G401.6 (cell line): ENCODE data around the gene GRM7.

Experiments used
- FAIRE-seq: peaks from 2 replicates; lab custom pipeline; 2012; peaks lifted over from hg19 to GRCh38; lab: Jason Lieb, UNC

GRM7 gene

GRCh38 chr3:7249493-7250076 lies 388.7 kb downstream of the GRM7 start:
- no peak for FAIRE-seq

DNA sequence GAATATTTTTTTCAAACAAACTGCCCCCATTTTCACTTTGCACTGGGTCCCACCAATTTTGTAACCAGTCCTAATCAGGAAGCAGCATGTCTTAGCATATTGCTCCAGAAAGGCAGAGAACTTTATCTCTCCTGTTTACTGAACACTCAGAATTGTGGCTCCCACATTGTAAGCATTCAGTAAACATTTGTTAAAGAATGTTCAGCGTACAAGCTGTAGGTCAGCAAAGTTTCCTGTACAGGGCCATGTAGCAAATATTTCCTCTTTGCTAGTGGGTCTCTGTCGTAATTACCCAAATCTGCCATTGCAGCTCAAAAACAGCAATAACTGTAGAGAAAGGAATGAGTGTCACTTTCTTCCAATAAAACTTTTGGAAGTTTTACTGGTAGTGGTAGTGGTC lies 393.3 kb downstream of the GRM7 start:
- no peak for FAIRE-seq

DNA sequence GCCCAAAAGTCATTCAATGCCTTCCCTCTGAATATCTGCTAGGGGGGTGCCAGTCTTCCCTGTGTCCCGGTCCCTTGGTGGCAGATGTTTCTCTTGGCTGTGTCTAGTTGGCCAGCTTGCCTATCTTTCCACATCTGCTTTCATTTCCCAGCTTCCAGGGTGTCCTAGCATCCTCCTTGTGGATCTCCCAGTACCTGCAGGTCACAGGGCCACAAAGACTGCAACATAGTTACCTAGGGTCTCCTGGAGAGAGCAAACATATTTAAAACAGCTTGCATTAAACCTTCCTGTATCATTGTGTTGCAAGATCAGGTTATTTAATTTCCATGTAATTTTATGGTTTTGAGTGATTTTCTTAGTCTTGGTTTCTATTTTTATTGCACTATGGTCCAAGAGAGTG lies 400.1 kb downstream of the GRM7 start:
- FAIRE-seq = no peak

- no peak for FAIRE-seq
These were observed 402.7 kb downstream of the GRM7 start for GRCh38 chr3:7263347-7264195.

GRCh38 chr3:7264196-7264526 lies 403.2 kb downstream of the GRM7 start:
- FAIRE-seq = no peak

DNA sequence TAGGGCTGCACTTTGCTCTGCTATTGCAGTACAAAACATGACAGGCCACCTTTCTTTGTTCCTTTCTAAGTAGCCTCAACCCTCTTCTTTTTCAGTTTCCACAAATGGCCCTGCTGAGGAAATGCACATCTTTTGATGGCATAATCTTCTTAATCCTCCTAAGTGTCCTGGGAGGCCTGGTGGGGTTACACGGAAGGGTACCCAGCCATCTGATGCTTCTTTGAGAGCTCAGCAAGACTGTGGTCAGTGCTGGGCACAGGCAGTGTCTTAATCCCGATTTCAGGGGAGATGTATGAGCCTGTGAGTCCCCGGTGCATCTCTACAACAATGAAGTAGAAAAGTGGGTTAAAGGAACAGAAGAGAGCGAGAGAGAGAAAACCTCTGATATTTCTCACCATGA lies 404.8 kb downstream of the GRM7 start:
- FAIRE-seq = no peak

DNA sequence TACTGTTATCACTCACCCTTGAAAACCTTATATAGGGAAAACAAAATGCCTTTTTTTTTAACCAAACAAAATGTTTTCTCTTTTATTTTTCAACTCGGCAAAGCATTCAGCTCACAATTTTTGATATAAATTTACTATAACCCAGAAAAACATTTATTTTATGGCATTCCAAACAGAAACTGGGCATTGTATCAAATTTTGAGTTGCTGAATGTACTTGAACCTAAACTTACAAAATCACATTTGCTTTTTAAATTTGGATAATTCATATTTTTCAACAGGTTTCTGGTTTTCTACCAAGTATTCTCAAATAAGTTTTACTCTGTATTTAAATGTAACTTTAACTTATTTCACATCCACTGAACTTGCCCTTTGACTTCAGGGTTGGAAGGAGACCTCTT lies 405.6 kb downstream of the GRM7 start:
- FAIRE-seq = no peak

- no peak for FAIRE-seq
These were observed 409.8 kb downstream of the GRM7 start for GRCh38 chr3:7270731-7271130.

GRCh38 chr3:7271631-7272030 lies 410.7 kb downstream of the GRM7 start:
- no peak for FAIRE-seq

GRCh38 chr3:7272203-7272602 lies 411.3 kb downstream of the GRM7 start:
- FAIRE-seq = no peak

- no peak for FAIRE-seq
These were observed 414.5 kb downstream of the GRM7 start for GRCh38 chr3:7275396-7275795.

DNA sequence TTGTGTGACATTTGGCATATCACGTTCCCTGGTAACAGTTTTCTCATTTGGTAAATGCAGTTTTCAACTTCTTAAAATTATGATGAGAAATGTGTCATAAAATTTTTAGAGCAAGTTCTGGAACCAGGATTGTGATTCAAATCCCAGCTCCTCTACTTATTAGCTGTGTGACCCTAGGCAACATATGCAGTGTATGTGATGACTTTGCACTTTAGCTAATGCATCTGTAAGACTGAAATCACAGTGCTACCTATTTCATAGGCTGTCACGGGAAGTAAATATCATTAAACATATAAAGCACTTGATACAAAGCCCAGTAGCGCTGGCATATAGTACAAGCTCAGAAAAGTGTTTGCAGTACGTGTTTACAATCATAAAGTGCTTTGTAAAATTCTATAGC lies 419.4 kb downstream of the GRM7 start:
- no peak for FAIRE-seq

GRCh38 chr3:7282988-7283387 lies 422.1 kb downstream of the GRM7 start:
- no peak for FAIRE-seq

DNA sequence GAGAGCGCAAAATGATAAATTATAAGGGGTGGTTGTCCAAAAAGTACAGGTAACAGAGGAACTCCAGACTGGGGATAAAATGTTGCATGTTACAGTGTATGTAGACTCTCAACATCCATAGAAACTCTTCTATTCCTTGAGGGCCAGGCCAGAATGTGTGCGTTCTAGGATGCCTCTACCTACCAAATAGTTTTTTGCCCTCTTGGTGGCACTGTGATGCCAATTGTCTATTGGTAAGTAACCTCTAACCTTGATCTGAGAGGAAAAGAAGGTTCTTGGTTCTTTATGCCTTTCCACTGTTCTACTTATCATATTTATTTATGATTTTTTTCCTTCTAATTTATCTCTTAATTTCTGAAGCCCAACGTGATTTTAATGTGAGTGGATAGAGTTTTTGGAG lies 424.6 kb downstream of the GRM7 start:
- FAIRE-seq = no peak

- FAIRE-seq = no peak
These were observed 427.2 kb downstream of the GRM7 start for GRCh38 chr3:7288133-7288532.

GRCh38 chr3:7289121-7289520 lies 428.2 kb downstream of the GRM7 start:
- FAIRE-seq = no peak

DNA sequence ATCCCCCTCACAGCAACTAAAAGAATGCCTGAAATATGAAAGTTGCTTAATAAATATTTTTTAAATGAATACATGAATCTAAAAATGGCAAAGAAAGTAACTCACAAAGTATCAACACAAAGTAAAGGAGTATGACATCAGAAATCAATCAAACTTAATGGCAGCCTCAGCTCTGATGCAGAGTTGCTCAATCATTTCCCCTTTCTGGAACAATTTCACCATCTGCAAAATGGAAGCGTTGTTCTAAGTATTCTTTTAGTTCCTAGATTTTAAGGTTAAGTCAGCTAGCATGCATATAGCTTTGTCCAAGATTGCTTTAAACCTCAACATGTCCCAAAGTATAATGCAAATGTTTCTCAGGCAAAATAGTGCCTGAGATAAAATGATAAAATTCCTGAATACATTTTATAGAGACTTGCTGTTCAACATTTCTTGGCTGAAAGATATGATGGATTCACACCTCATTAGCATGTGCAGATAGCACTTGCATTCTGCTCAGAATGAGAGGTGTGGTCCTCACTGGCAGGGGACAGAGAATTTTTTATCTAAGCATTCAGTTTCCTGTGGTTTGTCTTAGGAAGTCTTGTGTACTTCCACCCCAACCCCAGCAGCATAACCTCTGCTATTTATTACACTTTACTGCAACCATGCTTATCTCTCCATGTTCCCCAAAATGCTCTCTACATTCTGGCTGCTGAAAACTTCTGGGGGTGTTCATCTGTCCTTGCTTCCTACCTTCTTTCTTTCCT lies 429.3 kb downstream of the GRM7 start:
- no peak for FAIRE-seq

DNA sequence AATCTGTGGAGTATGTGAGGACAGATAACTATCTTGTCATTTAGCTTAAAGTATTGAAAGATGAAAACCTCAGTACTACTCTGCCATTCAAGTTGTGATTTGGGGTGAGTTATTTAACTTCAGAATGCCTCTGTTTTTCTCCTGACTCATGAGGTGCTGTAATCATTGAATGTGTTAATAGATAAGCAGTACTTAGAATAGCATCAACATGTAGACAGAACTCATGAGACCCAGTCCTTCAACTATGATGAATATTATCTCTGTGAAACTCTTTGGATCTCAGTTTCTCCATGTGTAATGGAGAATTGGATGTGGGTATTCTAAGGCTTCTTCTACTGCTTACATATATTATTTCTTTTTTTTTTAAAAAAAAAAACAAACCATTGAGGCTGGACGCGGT lies 431.4 kb downstream of the GRM7 start:
- no peak for FAIRE-seq

DNA sequence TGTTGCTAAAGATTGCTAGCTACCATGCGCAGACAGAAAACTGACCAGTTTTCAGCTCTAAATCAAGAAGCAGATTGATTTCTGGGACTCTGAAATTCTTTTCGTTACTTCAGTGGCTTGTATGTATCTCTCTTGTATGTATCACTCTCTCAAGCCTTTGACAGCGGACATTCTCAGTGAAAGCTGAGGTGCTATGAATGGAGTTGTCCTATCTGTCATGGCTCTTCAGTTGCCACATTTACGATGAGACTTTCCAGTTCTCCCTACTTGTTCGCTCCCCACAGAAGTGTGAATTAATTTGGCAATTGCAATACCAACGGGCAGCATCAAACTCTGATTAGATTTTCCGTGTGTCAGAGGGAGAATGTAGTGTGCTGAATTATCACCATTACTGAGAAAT lies 432.4 kb downstream of the GRM7 start:
- no peak for FAIRE-seq

DNA sequence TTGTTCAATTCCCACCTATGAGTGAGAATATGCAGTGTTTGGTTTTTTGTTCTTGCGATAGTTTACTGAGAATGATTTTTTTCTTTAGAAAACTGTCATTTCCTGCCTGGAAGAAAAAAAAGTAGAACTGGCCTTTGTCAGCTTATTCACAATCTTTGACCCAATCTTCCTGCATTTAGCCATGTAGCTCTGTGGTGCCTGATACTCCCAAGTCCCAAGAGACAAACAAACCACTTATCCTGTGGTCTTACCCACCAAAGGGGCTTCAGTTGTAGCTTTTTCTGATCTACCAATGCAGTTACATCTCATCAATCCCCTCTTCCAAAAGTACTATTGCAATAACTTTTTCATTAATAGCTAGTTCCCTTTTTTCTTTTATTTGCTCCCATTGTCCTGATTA lies 444.6 kb downstream of the GRM7 start:
- no peak for FAIRE-seq

DNA sequence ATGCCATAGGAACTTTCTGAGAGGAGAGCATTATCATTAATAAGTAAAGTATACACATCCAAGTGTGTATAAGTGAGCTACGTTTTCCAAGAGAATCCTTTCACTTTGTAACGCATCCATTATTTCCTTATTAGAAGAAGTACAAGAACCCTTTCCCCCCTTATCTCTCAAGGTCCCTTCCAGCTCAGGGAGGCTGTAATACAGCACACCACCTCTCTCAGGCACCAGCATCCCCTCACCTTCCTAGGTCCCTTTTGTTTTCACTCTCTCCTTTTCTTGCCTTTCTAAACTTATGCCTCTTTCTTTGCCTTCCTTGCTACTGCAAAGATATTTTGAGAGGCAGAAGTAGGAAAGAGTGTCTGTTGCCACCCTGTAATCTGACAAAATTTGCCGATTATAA lies 446.0 kb downstream of the GRM7 start:
- FAIRE-seq = no peak

GRCh38 chr3:7307410-7307809 lies 446.5 kb downstream of the GRM7 start:
- FAIRE-seq = no peak

DNA sequence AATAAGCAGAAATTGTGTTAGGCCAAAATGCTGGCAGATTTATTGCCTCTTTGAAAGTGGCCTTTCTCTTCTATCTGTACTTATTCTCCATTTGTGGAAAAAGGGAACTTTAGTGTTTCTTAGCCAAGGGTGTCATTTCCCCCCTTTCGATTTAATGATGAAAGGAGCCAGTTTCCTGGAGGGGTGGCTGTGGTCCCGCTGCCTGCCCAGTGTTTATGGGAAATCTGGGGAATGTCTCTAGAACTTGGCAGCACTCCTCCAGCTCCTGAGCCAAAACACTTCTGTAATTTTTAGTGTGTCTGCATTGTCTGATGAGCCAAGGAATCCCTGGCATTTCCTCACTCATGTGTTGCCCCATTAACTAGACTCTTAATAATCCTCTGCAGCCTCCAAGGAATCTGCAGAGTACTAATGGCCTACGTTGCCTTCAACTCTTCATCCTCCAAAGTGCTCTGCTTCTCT lies 448.8 kb downstream of the GRM7 start:
- no peak for FAIRE-seq

- FAIRE-seq = no peak
These were observed 454.1 kb downstream of the GRM7 start for GRCh38 chr3:7315037-7315436.
